NCI-H187 (cell line): ENCODE measurements around the gene MEF2B.
"Not testable (repeated sequence)": the region's sequence is repeated elsewhere in the genome, so short reads cannot be mapped to it uniquely, and the experiment has no call there.

ENCODE experiments used
- DNase-seq, 2 experiments: peaks; one replicate each; lab custom pipeline; 2025; lab: John Stamatoyannopoulos, UW

Gene MEF2B

GRCh38 chr19:19192910-19193423, 22.9 kb upstream of the MEF2B start:
- no peak for DNase-seq

GRCh38 chr19:19192078-19192882, 22.2 kb upstream of the MEF2B start, which contains the start of the genes BORCS8 and RFXANK:
Gene BORCS8 (minus strand): TSS chr19:19192152. CDS start chr19:19192117, 35 bp downstream.
Gene RFXANK (plus strand): TSS chr19:19192258. CDS start chr19:19193947, 1,689 bp downstream.
- peak; percentile 76 to 96 for DNase-seq

- no peak for DNase-seq
These were observed 21.7 kb upstream of the MEF2B start for GRCh38 chr19:19191768-19192077.

GRCh38 chr19:19186742-19187141, 16.7 kb upstream of the MEF2B start:
- DNase-seq: no peak

- DNase-seq: no peak
These were observed 16.0 kb upstream of the MEF2B start for GRCh38 chr19:19185853-19186740.

- no peak for DNase-seq
These were observed 11.5 kb upstream of the MEF2B start for GRCh38 chr19:19181488-19181998.

GRCh38 chr19:19179548-19180441, 9.7 kb upstream of the MEF2B start:
- no peak for DNase-seq

- no peak for DNase-seq
These were observed 6.9 kb upstream of the MEF2B start for GRCh38 chr19:19176950-19177349.

- DNase-seq: not testable (repeated sequence)
These were observed 3.2 kb upstream of the MEF2B start for GRCh38 chr19:19173243-19173642.

GRCh38 chr19:19171821-19172532, 1.9 kb upstream of the MEF2B start:
- no peak for DNase-seq

- DNase-seq: no peak
These were observed 1.0 kb upstream of the MEF2B start for GRCh38 chr19:19170873-19171672.

GRCh38 chr19:19169236-19170052, 619 bp downstream of the MEF2B start:
- DNase-seq: no peak

GRCh38 chr19:19167612-19168011, 2.5 kb downstream of the MEF2B start:
- DNase-seq: no peak

GRCh38 chr19:19165396-19165795, 4.7 kb downstream of the MEF2B start:
- DNase-seq: no peak

- DNase-seq: no peak
These were observed 7.6 kb downstream of the MEF2B start for GRCh38 chr19:19162495-19162894.

GRCh38 chr19:19160461-19161035, 9.5 kb downstream of the MEF2B start:
- DNase-seq: no peak

- no peak for DNase-seq
These were observed 10.5 kb downstream of the MEF2B start for GRCh38 chr19:19159534-19159933.

GRCh38 chr19:19157808-19158207, 12.3 kb downstream of the MEF2B start:
- DNase-seq: no peak
